Endothelial cell of umbilical vein (primary cell): ENCODE measurements around the gene CCDC40. TPM values are rescaled to one million over a fixed set of nuclear protein-coding genes. Genes with fewer than 3 reads are reported as not detected.
A peak's percentile ranks its signal among the peaks of the same experiment; 100 is the strongest.

Experiments
- Bru-seq: library from RNA; stranded (reverse); fragments of 400-500 nt; gene quantifications from one replicate; lab custom pipeline; 2021; lab: Mats Ljungman, UMichigan
- BruChase-seq, 2 experiments: library from RNA; stranded (reverse); fragments of 400-500 nt; gene quantifications; one replicate each; lab custom pipeline; 2021; lab: Mats Ljungman, UMichigan
- BruUV-seq: library from RNA; stranded (reverse); fragments of 400-500 nt; replicated peaks from 2 replicates; lab custom pipeline; 2021; lab: Mats Ljungman, UMichigan
- CTCF ChIA-PET: fragments of 300-600, 350-600 bp; sonication (Branson Sonifier 250); formaldehyde crosslinking; loops from one replicate; lab custom pipeline; 2021; ENCODE audit warnings: antibody characterized with exemption, inconsistent platforms; lab: Charles Lee
- POLR2A ChIA-PET: fragments of 300-600, 350-600 bp; sonication (Branson Sonifier 250); formaldehyde crosslinking; loops from one replicate; lab custom pipeline; 2021; ENCODE audit warnings: antibody characterized with exemption, inconsistent platforms; lab: Charles Lee
- DNase-seq: peaks from one replicate; pipeline ENCODE4 v3.0.0-alpha.2; 2011; ENCODE audit warnings: low read depth, low spot score
- FAIRE-seq: peaks from 2 replicates; lab custom pipeline; 2011; peaks lifted over from hg19 to GRCh38; lab: Jason Lieb, UNC
- H2AFZ ChIP-seq: 2 replicates; pipeline ENCODE4 v1.6.0; 2012; ENCODE audit warnings: low read depth, low read length, control low read depth, inconsistent platforms
- H3K27ac ChIP-seq: 2 replicates; pipeline ENCODE4 v1.5.1; 2011; ENCODE audit warnings: low read depth, mild to moderate bottlenecking, control low read depth, low read length, moderate library complexity; ENCODE audit not compliant: insufficient read depth
- H3K27me3 ChIP-seq, 2 experiments: 2 replicates each; pipeline versions ENCODE4 v1.6.0 to v1.6.1; 2011; ENCODE audit warnings: low read length in 2 of 2, mixed read lengths in 1 of 2; ENCODE audit not compliant: control insufficient read depth in 2 of 2, insufficient read depth in 2 of 2
- H3K36me3 ChIP-seq, 2 experiments: 2 replicates in 1 of 2; 3 replicates in 1 of 2; pipeline ENCODE4 v1.5.1; 2011; ENCODE audit warnings: low read length in 2 of 2, mild to moderate bottlenecking in 1 of 2, moderate library complexity in 1 of 2; ENCODE audit not compliant: control insufficient read depth in 2 of 2, insufficient read depth in 2 of 2; ENCODE audit errors: extremely low read depth in 1 of 2
- H3K4me1 ChIP-seq: 3 replicates; pipeline ENCODE4 v1.5.1; 2011; ENCODE audit warnings: mild to moderate bottlenecking, low read length; ENCODE audit not compliant: control insufficient read depth, insufficient read depth; ENCODE audit errors: extremely low read depth
- H3K4me2 ChIP-seq: 2 replicates; pipeline ENCODE4 v1.6.1; 2011; ENCODE audit warnings: low read length, control low read depth, mixed read lengths; ENCODE audit not compliant: insufficient read depth
- H3K4me3 ChIP-seq, 3 experiments: fragments of 200-600 bp in 1 of 3; sonication (generic), shearing (Covaris generic) in 1 of 3; replicated peaks in 1 of 3; 2 replicates each; pipeline ENCODE4 v1.5.1; 2011 to 2016; ENCODE audit warnings: control low read depth in 3 of 3, low read length in 3 of 3, mild to moderate bottlenecking in 2 of 3, inconsistent platforms in 1 of 3, low read depth in 1 of 3, moderate library complexity in 1 of 3; ENCODE audit not compliant: insufficient read depth in 1 of 3
- H3K79me2 ChIP-seq: 2 replicates; pipeline ENCODE4 v1.6.0; 2012; ENCODE audit warnings: low read length, inconsistent platforms; ENCODE audit not compliant: control insufficient read depth, insufficient read depth
- H3K9ac ChIP-seq: replicated peaks from 2 replicates; pipeline ENCODE3; 2011; ENCODE audit warnings: low read length, control low read depth; ENCODE audit not compliant: insufficient read depth; ENCODE audit errors: extremely low read depth
- H3K9me1 ChIP-seq: replicated peaks from 3 replicates; pipeline ENCODE4 v1.6.0; 2011; ENCODE audit warnings: mild to moderate bottlenecking, low read length; ENCODE audit not compliant: control insufficient read depth, insufficient read depth; ENCODE audit errors: extremely low read depth
- H3K9me3 ChIP-seq: replicated peaks from 2 replicates; pipeline ENCODE4 v1.5.1; 2012; ENCODE audit warnings: low read length, inconsistent platforms; ENCODE audit not compliant: control insufficient read depth, insufficient read depth
- H4K20me1 ChIP-seq: replicated peaks from 2 replicates; pipeline ENCODE3; 2011; ENCODE audit warnings: mild to moderate bottlenecking, low read length; ENCODE audit not compliant: control insufficient read depth, insufficient read depth; ENCODE audit errors: extremely low read depth
- EZH2 ChIP-seq: IDR thresholded peaks from 2 replicates; pipeline ENCODE4 v1.6.1; 2012; ENCODE audit warnings: borderline replicate concordance, low read depth, mild to moderate bottlenecking, moderate library complexity, low read length, inconsistent platforms; ENCODE audit not compliant: severe bottlenecking
- FOS ChIP-seq: IDR thresholded peaks from 2 replicates; pipeline ENCODE4 v1.6.1; 2011; ENCODE audit warnings: mild to moderate bottlenecking, low read length, moderate library complexity, borderline replicate concordance; ENCODE audit not compliant: insufficient read depth
- GATA2 ChIP-seq: IDR thresholded peaks from 2 replicates; pipeline ENCODE4 v1.7.0; 2011; ENCODE audit warnings: low read depth, mild to moderate bottlenecking, moderate library complexity, mixed read lengths, low read length; ENCODE audit not compliant: insufficient read length, insufficient read depth
- JUN ChIP-seq: IDR thresholded peaks from 2 replicates; pipeline ENCODE4 v1.6.1; 2011; ENCODE audit warnings: borderline replicate concordance, low read depth; ENCODE audit not compliant: insufficient read length, insufficient read depth
- MYC ChIP-seq: IDR thresholded peaks from one replicate; pipeline ENCODE4 v1.6.1; 2011; ENCODE audit warnings: mild to moderate bottlenecking, low read depth, low read length
- POLR2A ChIP-seq: IDR thresholded peaks from 2 replicates; pipeline ENCODE4 v1.6.1; 2012; ENCODE audit warnings: low read depth, mild to moderate bottlenecking, control low read depth, low read length
- POLR2AphosphoS5 ChIP-seq: IDR thresholded peaks from 2 replicates; pipeline ENCODE4 v1.6.1; 2012; ENCODE audit warnings: low read depth, mild to moderate bottlenecking, control low read depth, low read length, moderate library complexity; ENCODE audit not compliant: insufficient read depth
- dilution Hi-C: fragments of 300-500 bp; cut with MboI; formaldehyde crosslinking; loops from one replicate; pipeline ENCODE4 v1.15.0; 2019; ENCODE audit warnings: low sequenced_read_pairs; ENCODE audit not compliant: extremely low pct_ligation_motif_present
- intact Hi-C: fragments of 100-400 bp; cut with micrococcal nuclease; formaldehyde crosslinking; loops from one replicate; pipeline ENCODE4 v1.10.0; 2022
- long read RNA-seq: library from polyadenylated mRNA; stranded (forward); transcript quantifications from one replicate; pipeline ENCODE4 v2.0.0, GENCODE V29; 2021
- polyA minus RNA-seq, 3 experiments: library from RNA; depleted of rRNA, polyadenylated mRNA; stranded (reverse); fragments of >200 nt; gene quantifications; 1 replicate in 1 of 3; 2 replicates in 2 of 3; pipeline ENCODE4 v1.2.3, GENCODE V29; 2011
- polyA plus RNA-seq, 4 experiments: library from polyadenylated mRNA; depleted of rRNA in 3 of 4; stranded (reverse) in 3 of 4; unstranded in 1 of 4; fragments of >200 nt; gene quantifications; 2 replicates each; pipeline versions ENCODE4 v1.2.1 to v1.2.3, GENCODE V29; 2011 to 2012; ENCODE audit warnings: missing spikeins in 1 of 4
- total RNA-seq: library from RNA; stranded (reverse); gene quantifications from 2 replicates; pipeline ENCODE4 v1.2.3, GENCODE V29; 2021
- TF ChIP-seq, protein P1 (sequence below): IDR thresholded peaks from 2 replicates; pipeline ENCODE4 v1.6.1; 2011; ENCODE audit not compliant: insufficient read depth, insufficient read length
- TF ChIP-seq, protein P2 (sequence below), 2 donors: IDR thresholded peaks; 1 replicate in 1 of 2; 2 replicates in 1 of 2; pipeline ENCODE4 v1.5.1; 2011; ENCODE audit warnings: low read length in 2 of 2, mild to moderate bottlenecking in 2 of 2, moderate library complexity in 2 of 2, control low read depth in 1 of 2, inconsistent platforms in 1 of 2, low read depth in 1 of 2; ENCODE audit not compliant: insufficient read depth in 1 of 2; ENCODE audit errors: extremely low read depth in 1 of 2

The CCDC40 gene
- total RNA-seq (4.1 and 5.5 TPM in 2 replicates), polyA plus RNA-seq (1.1 and 1.4 TPM in 2 replicates), polyA minus RNA-seq (0.42 and 2.1 TPM in 2 replicates), Bru-seq, nascent RNA (percentile 30 among the genes with signal in this experiment), BruChase-seq, experiment 1, labeled RNA remaining after a 6-hour chase (percentile 28 among the genes with signal in this experiment), BruChase-seq, experiment 2, labeled RNA remaining after a 2-hour chase (percentile 33 among the genes with signal in this experiment)
- polyA plus RNA-seq (2011; cell fraction: cytosol; rRNA removed) = 1.0 and 1.2 TPM in 2 replicates
- polyA plus RNA-seq (2011; cell fraction: nucleus; rRNA removed) = 8.6 and 9.7 TPM in 2 replicates
- 2.0 and 2.3 TPM in 2 replicates for polyA plus RNA-seq (2012)
- 1.3 TPM for polyA minus RNA-seq (2011; cell fraction: cytosol; rRNA and poly(A)+ RNA removed)
- polyA minus RNA-seq (2011; cell fraction: nucleus; rRNA and poly(A)+ RNA removed) = 2.7 and 4.1 TPM in 2 replicates
- long read RNA-seq, partial matches to known transcripts = 0 of 3 reads
- long read RNA-seq, other reads (novel, unspliced or antisense) = 2 of 3 reads

- peak within 1 kb of the TSS; percentile 65 for H3K4me2 ChIP-seq
- H3K9me3 ChIP-seq = no peaks in the 10 kb centered on the region
- H3K79me2 ChIP-seq = peaks cover 28% of the 10 kb centered on the region
- dilution Hi-C loops (no loop called here), intact Hi-C loops (loop anchor here (1.0 to 2.0 kb wide), 3 partner anchors 28 to 111 kb away; partner anchors contain the start of gene EIF4A3)
- H3K36me3 ChIP-seq = no peaks in the 10 kb centered on the region
- H3K4me3 ChIP-seq = peak within 1 kb of the TSS; percentile 5 to 86 (median 76)
- H2AFZ ChIP-seq = peak within 1 kb of the TSS; percentile 80
- H3K4me1 ChIP-seq = peaks cover 7% of the 10 kb centered on the region
- no peaks in the 10 kb centered on the region for H3K27me3 ChIP-seq
- H3K9me1 ChIP-seq = no peaks in the 10 kb centered on the region
- ChIA-PET CTCF (no interaction called here), POLR2A (no interaction called here)
- TF ChIP-seq EZH2 (no peak), POLR2AphosphoS5 (no peak), MYC (no peak), FOS (no peak), GATA2 (no peak), POLR2A (peak; percentile 63), JUN (no peak)
- TF ChIP-seq, protein P1, sequence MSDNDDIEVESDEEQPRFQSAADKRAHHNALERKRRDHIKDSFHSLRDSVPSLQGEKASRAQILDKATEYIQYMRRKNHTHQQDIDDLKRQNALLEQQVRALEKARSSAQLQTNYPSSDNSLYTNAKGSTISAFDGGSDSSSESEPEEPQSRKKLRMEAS = peak; percentile 56
- TF ChIP-seq, protein P2, sequence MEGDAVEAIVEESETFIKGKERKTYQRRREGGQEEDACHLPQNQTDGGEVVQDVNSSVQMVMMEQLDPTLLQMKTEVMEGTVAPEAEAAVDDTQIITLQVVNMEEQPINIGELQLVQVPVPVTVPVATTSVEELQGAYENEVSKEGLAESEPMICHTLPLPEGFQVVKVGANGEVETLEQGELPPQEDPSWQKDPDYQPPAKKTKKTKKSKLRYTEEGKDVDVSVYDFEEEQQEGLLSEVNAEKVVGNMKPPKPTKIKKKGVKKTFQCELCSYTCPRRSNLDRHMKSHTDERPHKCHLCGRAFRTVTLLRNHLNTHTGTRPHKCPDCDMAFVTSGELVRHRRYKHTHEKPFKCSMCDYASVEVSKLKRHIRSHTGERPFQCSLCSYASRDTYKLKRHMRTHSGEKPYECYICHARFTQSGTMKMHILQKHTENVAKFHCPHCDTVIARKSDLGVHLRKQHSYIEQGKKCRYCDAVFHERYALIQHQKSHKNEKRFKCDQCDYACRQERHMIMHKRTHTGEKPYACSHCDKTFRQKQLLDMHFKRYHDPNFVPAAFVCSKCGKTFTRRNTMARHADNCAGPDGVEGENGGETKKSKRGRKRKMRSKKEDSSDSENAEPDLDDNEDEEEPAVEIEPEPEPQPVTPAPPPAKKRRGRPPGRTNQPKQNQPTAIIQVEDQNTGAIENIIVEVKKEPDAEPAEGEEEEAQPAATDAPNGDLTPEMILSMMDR (IDR thresholded peaks at IDR 0.05; ENCODE audit: extremely low read depth in 1 of 2, insufficient read depth in 1 of 2, low read depth in 1 of 2, low read length in 2 of 2) = no peak
- DNase-seq (peak; percentile 72), FAIRE-seq (peak; percentile 65)
- no peaks in the 10 kb centered on the region for H4K20me1 ChIP-seq
- H3K27ac ChIP-seq = peak within 1 kb of the TSS; percentile 71
- peak within 1 kb of the TSS; percentile 80 for H3K9ac ChIP-seq
- BruUV-seq = no TSS peak
Measured at GRCh38 chr17:80035937-80036714, at the start of gene CCDC40. TSS of gene CCDC40 (plus strand) at chr17:80036642. CDS start at chr17:80036663, 21 bp downstream.
